ENCODE data around the gene RBP4.
A peak's percentile ranks its signal among the peaks of the same experiment; 100 is the strongest.

The RBP4 gene

GRCh38 chr10:93597075-93597599, 3.9 kb downstream of the RBP4 start:
- Histone ChIP-seq H3K9me3 (replicated peaks in 1 of 2; ENCODE audit: control insufficient read depth in 2 of 2, insufficient read depth in 1 of 2, low read depth in 1 of 2, low read length in 2 of 2) (no peaks in the 10 kb centered on the region), H2BK12ac (ENCODE audit: low read length) (no peak overlapping the region), H3K18ac (ENCODE audit: low read length) (no peak overlapping the region), H2BK120ac (ENCODE audit: low read depth, low read length) (no peak overlapping the region), H3K14ac (ENCODE audit: low read length) (no peak overlapping the region), H3K4me1 (ENCODE audit: control insufficient read depth in 2 of 2, insufficient read depth in 1 of 2, low read depth in 1 of 2, low read length in 2 of 2) (peaks cover 0 to 3% of the 10 kb centered on the region in 2 donors), H3K36me3 (replicated peaks in 1 of 2; ENCODE audit: control insufficient read depth in 2 of 2, insufficient read depth in 2 of 2, low read length in 2 of 2) (no peaks in the 10 kb centered on the region), H3K27me3 (ENCODE audit: control insufficient read depth in 3 of 3, insufficient read depth in 3 of 3, low read depth in 1 of 3, low read length in 3 of 3) (peaks cover 13 to 64% (median 29%) of the 10 kb centered on the region in 3 experiments), H2BK5ac (ENCODE audit: low read length) (no peak overlapping the region), H3K23ac (ENCODE audit: low read depth, low read length, poor library complexity) (no peak overlapping the region), H2AK5ac (ENCODE audit: low read depth, low read length) (no peak overlapping the region), H3K4me2 (ENCODE audit: insufficient read depth, low read length, poor library complexity, severe bottlenecking) (no peak overlapping the region), H3K79me1 (ENCODE audit: low read depth, low read length) (no peaks in the 10 kb centered on the region), H2BK15ac (ENCODE audit: low read length) (no peak overlapping the region), H3K27ac (replicated peaks; ENCODE audit: low read length) (no peak overlapping the region), H3K4me3 (ENCODE audit: low read length in 2 of 2) (no peak overlapping the region), H3K9ac (ENCODE audit: low read depth, low read length, poor library complexity) (no peak overlapping the region), H2AFZ (ENCODE audit: low read length) (no peak overlapping the region), H4K8ac (ENCODE audit: low read depth, low read length) (no peak overlapping the region), H3K4ac (ENCODE audit: low read length) (no peak overlapping the region), H4K91ac (ENCODE audit: low read depth, low read length, poor library complexity) (no peak overlapping the region)
- DNase-seq (ENCODE audit: low spot score): no peak
- WGBS, 2 donors (ENCODE audit: extremely low coverage in 2 of 2, insufficient read length in 2 of 2, insufficient replicate concordance in 1 of 2): no CpG with 5 or more reads among the region's 1 CpG

DNA sequence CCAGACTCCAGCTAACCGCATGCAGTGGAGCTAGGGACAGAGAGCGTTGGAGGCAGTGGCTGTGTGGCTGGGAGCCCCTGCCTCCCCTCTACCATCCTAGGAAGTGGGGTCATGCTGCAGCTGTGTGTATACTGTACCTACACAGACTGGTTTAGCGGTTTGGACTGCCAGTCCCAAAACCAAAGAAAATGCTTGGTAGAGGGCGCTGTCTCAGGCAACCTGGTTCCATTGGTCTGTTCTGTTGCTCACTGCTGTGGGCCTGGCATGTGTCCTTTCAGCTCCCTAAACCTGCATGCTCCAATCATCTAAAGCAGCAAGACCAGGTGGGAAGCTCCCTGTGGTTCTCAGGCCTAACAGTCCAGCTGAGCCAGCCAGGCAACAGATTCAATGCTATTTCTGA, 4.5 kb downstream of the RBP4 start:
- H2AFZ ChIP-seq (ENCODE audit: low read length): no peak overlapping the region
- H2BK12ac ChIP-seq (ENCODE audit: low read length): no peak overlapping the region
- peaks cover 8 to 64% (median 23%) of the 10 kb centered on the region in 3 experiments for H3K27me3 ChIP-seq (ENCODE audit: control insufficient read depth in 3 of 3, insufficient read depth in 3 of 3, low read depth in 1 of 3, low read length in 3 of 3)
- DNase-seq (ENCODE audit: low spot score): no peak
- H3K4ac ChIP-seq (ENCODE audit: low read length): no peak overlapping the region
- H3K9me3 ChIP-seq (replicated peaks in 1 of 2; ENCODE audit: control insufficient read depth in 2 of 2, insufficient read depth in 1 of 2, low read depth in 1 of 2, low read length in 2 of 2): no peaks in the 10 kb centered on the region
- no peak overlapping the region for H4K91ac ChIP-seq (ENCODE audit: low read depth, low read length, poor library complexity)
- H3K4me3 ChIP-seq (ENCODE audit: low read length in 2 of 2): no peak overlapping the region
- peak overlapping the region; percentile 91 for H3K14ac ChIP-seq (ENCODE audit: low read length)
- H3K23ac ChIP-seq (ENCODE audit: low read depth, low read length, poor library complexity): no peak overlapping the region
- no peak overlapping the region for H2BK5ac ChIP-seq (ENCODE audit: low read length)
- no peak overlapping the region for H3K9ac ChIP-seq (ENCODE audit: low read depth, low read length, poor library complexity)
- WGBS, 2 donors (ENCODE audit: extremely low coverage in 2 of 2, insufficient read length in 2 of 2, insufficient replicate concordance in 1 of 2): no CpG with 5 or more reads among the region's 4 CpGs
- no peak overlapping the region for H2BK120ac ChIP-seq (ENCODE audit: low read depth, low read length)
- H4K8ac ChIP-seq (ENCODE audit: low read depth, low read length): no peak overlapping the region
- no peak overlapping the region for H2BK15ac ChIP-seq (ENCODE audit: low read length)
- no peak overlapping the region for H3K4me2 ChIP-seq (ENCODE audit: insufficient read depth, low read length, poor library complexity, severe bottlenecking)
- peaks cover 0 to 3% of the 10 kb centered on the region in 2 donors for H3K4me1 ChIP-seq (ENCODE audit: control insufficient read depth in 2 of 2, insufficient read depth in 1 of 2, low read depth in 1 of 2, low read length in 2 of 2)
- H3K27ac ChIP-seq (replicated peaks; ENCODE audit: low read length): no peak overlapping the region
- no peaks in the 10 kb centered on the region for H3K36me3 ChIP-seq (replicated peaks in 1 of 2; ENCODE audit: control insufficient read depth in 2 of 2, insufficient read depth in 2 of 2, low read length in 2 of 2)
- H3K18ac ChIP-seq (ENCODE audit: low read length): no peak overlapping the region
- H3K79me1 ChIP-seq (ENCODE audit: low read depth, low read length): no peaks in the 10 kb centered on the region
- peak overlapping the region; percentile 25 for H2AK5ac ChIP-seq (ENCODE audit: low read depth, low read length)

DNA sequence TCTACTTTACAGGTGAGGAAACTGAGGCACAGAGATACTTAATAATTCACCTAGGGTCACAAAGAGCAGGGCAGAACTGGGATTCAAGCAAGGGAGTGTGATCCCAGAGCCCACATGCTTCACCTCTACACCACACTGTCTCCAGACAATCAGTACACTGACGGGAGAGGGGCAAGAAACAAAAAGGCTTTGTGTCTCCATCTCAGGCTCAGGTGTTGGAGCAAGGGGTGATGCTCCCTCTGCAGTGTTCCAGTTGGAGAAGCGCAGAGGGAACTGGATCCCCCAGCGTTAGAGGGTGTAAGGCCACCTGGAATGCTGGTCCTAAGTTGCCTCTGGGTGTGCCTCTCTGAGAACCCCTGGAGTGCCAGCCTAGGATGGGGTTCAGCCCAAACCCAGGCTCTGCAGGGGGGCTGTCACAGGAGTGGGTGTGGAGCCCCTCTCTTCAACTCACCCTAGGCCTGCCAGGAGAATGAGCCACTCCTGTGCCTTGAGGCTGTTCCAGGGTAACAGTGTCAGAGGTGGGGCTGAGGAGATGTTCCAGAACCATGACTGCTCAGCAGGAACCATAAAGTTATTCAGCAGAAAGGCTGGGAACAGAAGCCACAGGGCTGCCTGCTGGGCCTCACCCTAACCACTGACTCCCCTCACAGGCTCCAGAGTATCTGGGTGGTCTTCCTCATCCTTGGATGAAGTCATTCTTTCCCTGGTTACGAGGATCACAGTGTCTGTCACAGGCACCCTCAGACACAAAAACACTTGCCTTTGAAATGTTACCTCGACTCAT, 5.5 kb downstream of the RBP4 start:
- H3K4me2 ChIP-seq (ENCODE audit: insufficient read depth, low read length, poor library complexity, severe bottlenecking): no peak overlapping the region
- no peak overlapping the region for H2BK12ac ChIP-seq (ENCODE audit: low read length)
- H3K27me3 ChIP-seq (ENCODE audit: control insufficient read depth in 3 of 3, insufficient read depth in 3 of 3, low read depth in 1 of 3, low read length in 3 of 3): peaks cover 2 to 59% (median 14%) of the 10 kb centered on the region in 3 experiments
- H3K36me3 ChIP-seq (replicated peaks in 1 of 2; ENCODE audit: control insufficient read depth in 2 of 2, insufficient read depth in 2 of 2, low read length in 2 of 2): no peaks in the 10 kb centered on the region
- H2BK120ac ChIP-seq (ENCODE audit: low read depth, low read length): no peak overlapping the region
- no peak overlapping the region for H3K23ac ChIP-seq (ENCODE audit: low read depth, low read length, poor library complexity)
- no peak overlapping the region for H3K4ac ChIP-seq (ENCODE audit: low read length)
- H3K9ac ChIP-seq (ENCODE audit: low read depth, low read length, poor library complexity): no peak overlapping the region
- H4K91ac ChIP-seq (ENCODE audit: low read depth, low read length, poor library complexity): no peak overlapping the region
- no peak overlapping the region for H4K8ac ChIP-seq (ENCODE audit: low read depth, low read length)
- H3K9me3 ChIP-seq (replicated peaks in 1 of 2; ENCODE audit: control insufficient read depth in 2 of 2, insufficient read depth in 1 of 2, low read depth in 1 of 2, low read length in 2 of 2): no peaks in the 10 kb centered on the region
- no peak for DNase-seq (ENCODE audit: low spot score)
- no peak overlapping the region for H3K18ac ChIP-seq (ENCODE audit: low read length)
- H3K4me1 ChIP-seq (ENCODE audit: control insufficient read depth in 2 of 2, insufficient read depth in 1 of 2, low read depth in 1 of 2, low read length in 2 of 2): peaks cover 0 to 4% of the 10 kb centered on the region in 2 donors
- H2AK5ac ChIP-seq (ENCODE audit: low read depth, low read length): no peak overlapping the region
- no peak overlapping the region for H3K4me3 ChIP-seq (ENCODE audit: low read length in 2 of 2)
- WGBS, 2 donors (ENCODE audit: extremely low coverage in 2 of 2, insufficient read length in 2 of 2, insufficient replicate concordance in 1 of 2): no CpG with 5 or more reads among the region's 5 CpGs
- H2BK5ac ChIP-seq (ENCODE audit: low read length): no peak overlapping the region
- no peaks in the 10 kb centered on the region for H3K79me1 ChIP-seq (ENCODE audit: low read depth, low read length)
- H2AFZ ChIP-seq (ENCODE audit: low read length): no peak overlapping the region
- no peak overlapping the region for H3K27ac ChIP-seq (replicated peaks; ENCODE audit: low read length)
- no peak overlapping the region for H3K14ac ChIP-seq (ENCODE audit: low read length)
- H2BK15ac ChIP-seq (ENCODE audit: low read length): no peak overlapping the region

DNA sequence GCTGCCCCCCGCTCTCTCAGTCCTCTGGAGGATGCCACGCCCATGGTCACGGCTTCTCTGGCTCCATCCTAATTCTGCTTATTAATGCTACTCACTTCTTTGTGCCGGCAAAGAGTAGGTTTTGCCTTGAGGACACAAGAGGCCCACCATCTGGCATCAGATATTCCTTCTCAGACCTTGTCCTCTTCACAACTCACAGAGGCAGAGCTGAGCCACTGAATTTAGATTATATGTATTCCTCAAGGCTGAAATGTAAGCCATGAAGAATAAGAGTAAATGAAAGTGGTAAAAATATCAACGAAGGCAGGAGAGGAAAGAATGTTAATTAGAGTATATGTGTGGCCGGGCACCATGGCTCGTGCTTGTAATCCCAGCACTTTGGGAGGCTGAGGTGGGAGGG, 6.5 kb downstream of the RBP4 start:
- Histone ChIP-seq H3K4me1 (ENCODE audit: control insufficient read depth in 2 of 2, insufficient read depth in 1 of 2, low read depth in 1 of 2, low read length in 2 of 2) (peaks cover 0 to 4% of the 10 kb centered on the region in 2 donors), H3K18ac (ENCODE audit: low read length) (no peak overlapping the region), H4K91ac (ENCODE audit: low read depth, low read length, poor library complexity) (no peak overlapping the region), H2BK12ac (ENCODE audit: low read length) (no peak overlapping the region), H3K9ac (ENCODE audit: low read depth, low read length, poor library complexity) (no peak overlapping the region), H3K4me2 (ENCODE audit: insufficient read depth, low read length, poor library complexity, severe bottlenecking) (no peak overlapping the region), H3K36me3 (replicated peaks in 1 of 2; ENCODE audit: control insufficient read depth in 2 of 2, insufficient read depth in 2 of 2, low read length in 2 of 2) (no peaks in the 10 kb centered on the region), H3K4ac (ENCODE audit: low read length) (no peak overlapping the region), H3K23ac (ENCODE audit: low read depth, low read length, poor library complexity) (no peak overlapping the region), H3K4me3 (ENCODE audit: low read length in 2 of 2) (no peak overlapping the region), H3K14ac (ENCODE audit: low read length) (no peak overlapping the region), H2BK5ac (ENCODE audit: low read length) (no peak overlapping the region), H3K27ac (replicated peaks; ENCODE audit: low read length) (no peak overlapping the region), H3K79me1 (ENCODE audit: low read depth, low read length) (no peaks in the 10 kb centered on the region), H3K27me3 (ENCODE audit: control insufficient read depth in 3 of 3, insufficient read depth in 3 of 3, low read depth in 1 of 3, low read length in 3 of 3) (peaks cover 0 to 54% (median 4%) of the 10 kb centered on the region in 3 experiments), H2BK120ac (ENCODE audit: low read depth, low read length) (no peak overlapping the region), H2BK15ac (ENCODE audit: low read length) (no peak overlapping the region), H2AK5ac (ENCODE audit: low read depth, low read length) (no peak overlapping the region), H3K9me3 (replicated peaks in 1 of 2; ENCODE audit: control insufficient read depth in 2 of 2, insufficient read depth in 1 of 2, low read depth in 1 of 2, low read length in 2 of 2) (no peaks in the 10 kb centered on the region), H2AFZ (ENCODE audit: low read length) (no peak overlapping the region), H4K8ac (ENCODE audit: low read depth, low read length) (no peak overlapping the region)
- no peak for DNase-seq (ENCODE audit: low spot score)
- no CpG with 5 or more reads among the region's 7 CpGs for WGBS, 2 donors (ENCODE audit: extremely low coverage in 2 of 2, insufficient read length in 2 of 2, insufficient replicate concordance in 1 of 2)

All from neuronal stem cell (in vitro differentiated cells).